ENCODE measurements around the gene UBE2Z. TPM values are rescaled to one million over a fixed set of nuclear protein-coding genes. Genes with fewer than 3 reads are reported as not detected.

Gene UBE2Z
- total RNA-seq, 1 experiment from 2014 or later = 119 TPM

DNA sequence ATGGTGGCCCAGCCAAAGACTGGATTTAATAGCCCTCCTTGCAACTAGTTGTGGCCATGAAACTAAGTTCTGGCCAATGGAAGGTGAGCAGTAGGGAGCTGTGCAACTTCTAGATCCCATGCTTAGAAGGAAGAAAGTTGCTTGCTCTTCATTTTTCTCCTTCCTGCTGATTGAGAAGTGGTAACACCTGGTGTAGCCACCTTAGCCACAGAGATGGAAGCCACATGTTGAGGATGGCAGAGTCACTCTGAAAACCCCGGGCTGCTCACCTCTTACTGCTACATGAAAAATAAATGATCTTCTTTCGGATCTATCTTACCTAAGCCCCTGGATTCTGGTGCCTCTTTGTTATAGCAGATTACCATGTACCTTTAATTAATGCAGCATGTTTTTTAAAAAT is 25.9 kb upstream of the UBE2Z start:
- intact Hi-C loops (cut with micrococcal nuclease) = no loop called here
- Histone ChIP-seq H2AFZ (ENCODE audit: low read depth, low read length, poor library complexity, severe bottlenecking) (no peak overlapping the region), H3K9me2 (ENCODE audit: insufficient read depth) (no peaks in the 10 kb centered on the region), H3K4me2 (ENCODE audit: low read length) (no peak overlapping the region), H3K36me3 (ENCODE audit: control insufficient read depth in 1 of 2, insufficient read depth in 2 of 2, low read length in 2 of 2) (no peaks in the 10 kb centered on the region), H3K27ac (ENCODE audit: low read depth, low read length) (no peak overlapping the region), H3K9me3 (ENCODE audit: control insufficient read depth in 1 of 2, insufficient read depth in 1 of 2, low read depth in 1 of 2, low read length in 2 of 2) (no peaks in the 10 kb centered on the region), H3K27me3 (ENCODE audit: insufficient read depth, low read length) (no peaks in the 10 kb centered on the region), H3K9ac (ENCODE audit: low read length) (no peak overlapping the region), H3K4me3 (replicated peaks in 1 of 2; ENCODE audit: low read depth in 1 of 2, low read length in 2 of 2) (no peak overlapping the region), H3K79me2 (ENCODE audit: insufficient read depth, low read length) (no peaks in the 10 kb centered on the region), H3K4me1 (ENCODE audit: control insufficient read depth in 1 of 2, insufficient read depth in 2 of 2, low read length in 2 of 2) (peaks cover 0 to 13% of the 10 kb centered on the region in 2 experiments; a peak in 2 of 4 replicates), H4K20me1 (ENCODE audit: insufficient read depth) (no peaks in the 10 kb centered on the region)
- ChIA-PET CTCF (interaction anchor here (0.7 to 8.0 kb wide), 8 partner anchors 68 to 211 kb away, joined by 3 to 237 read pairs (median 6); partner anchors contain the start of gene TTLL6), POLR2A (interaction anchor here (0.7 kb wide), 1 partner anchor 207 kb away, joined by 3 read pairs; no protein-coding TSS in a partner anchor), RAD21 (ENCODE audit: low non-redundant PET in 1 of 2, low total read pairs in 2 of 2, uncharacterized antibody in 2 of 2, unreplicated experiment in 2 of 2) (no interaction called here)
- DNase-seq (ENCODE audit: low read depth, low spot score) = no peak
- ATAC-seq = no peak
- TF ChIP-seq, protein P1, sequence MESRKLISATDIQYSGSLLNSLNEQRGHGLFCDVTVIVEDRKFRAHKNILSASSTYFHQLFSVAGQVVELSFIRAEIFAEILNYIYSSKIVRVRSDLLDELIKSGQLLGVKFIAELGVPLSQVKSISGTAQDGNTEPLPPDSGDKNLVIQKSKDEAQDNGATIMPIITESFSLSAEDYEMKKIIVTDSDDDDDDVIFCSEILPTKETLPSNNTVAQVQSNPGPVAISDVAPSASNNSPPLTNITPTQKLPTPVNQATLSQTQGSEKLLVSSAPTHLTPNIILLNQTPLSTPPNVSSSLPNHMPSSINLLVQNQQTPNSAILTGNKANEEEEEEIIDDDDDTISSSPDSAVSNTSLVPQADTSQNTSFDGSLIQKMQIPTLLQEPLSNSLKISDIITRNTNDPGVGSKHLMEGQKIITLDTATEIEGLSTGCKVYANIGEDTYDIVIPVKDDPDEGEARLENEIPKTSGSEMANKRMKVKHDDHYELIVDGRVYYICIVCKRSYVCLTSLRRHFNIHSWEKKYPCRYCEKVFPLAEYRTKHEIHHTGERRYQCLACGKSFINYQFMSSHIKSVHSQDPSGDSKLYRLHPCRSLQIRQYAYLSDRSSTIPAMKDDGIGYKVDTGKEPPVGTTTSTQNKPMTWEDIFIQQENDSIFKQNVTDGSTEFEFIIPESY (IDR thresholded peaks at IDR 0.05; ENCODE audit: extremely low read depth, insufficient replicate concordance, low read length) = no peak
- TF ChIP-seq ZFX (IDR thresholded peaks at IDR 0.05) (no peak), YY1 (IDR thresholded peaks at IDR 0.05; ENCODE audit: extremely low read depth, insufficient replicate concordance, low read depth, low read length) (no peak), SRF (IDR thresholded peaks at IDR 0.05; ENCODE audit: low read depth) (no peak), SIN3A (IDR thresholded peaks at IDR 0.05; ENCODE audit: low read depth) (no peak), TCF7L2 (IDR thresholded peaks at IDR 0.05; ENCODE audit: borderline replicate concordance, extremely low read depth, insufficient read depth, insufficient read length) (no peak), RAD21 (IDR thresholded peaks at IDR 0.05; ENCODE audit: low read depth) (no peak), ELF1 (IDR thresholded peaks at IDR 0.05; ENCODE audit: borderline replicate concordance, low read depth) (no peak), CEBPB (IDR thresholded peaks at IDR 0.05; ENCODE audit: low read depth) (no peak), FOSL1 (IDR thresholded peaks at IDR 0.05; ENCODE audit: low read depth) (no peak), EGR1 (IDR thresholded peaks at IDR 0.05; ENCODE audit: low read depth) (no peak), ZNF274 (IDR thresholded peaks at IDR 0.05; ENCODE audit: low read depth, low read length) (no peak), POLR2AphosphoS5 (IDR thresholded peaks at IDR 0.05; ENCODE audit: low read depth, low read length) (no peak), EZH2phosphoT487 (IDR thresholded peaks at IDR 0.05; ENCODE audit: borderline replicate concordance) (no peak), SP1 (IDR thresholded peaks at IDR 0.05; ENCODE audit: low read depth) (no peak), CBX3 (IDR thresholded peaks at IDR 0.05; ENCODE audit: low read depth) (no peak)
- TF ChIP-seq, protein P2, sequence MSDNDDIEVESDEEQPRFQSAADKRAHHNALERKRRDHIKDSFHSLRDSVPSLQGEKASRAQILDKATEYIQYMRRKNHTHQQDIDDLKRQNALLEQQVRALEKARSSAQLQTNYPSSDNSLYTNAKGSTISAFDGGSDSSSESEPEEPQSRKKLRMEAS (IDR thresholded peaks at IDR 0.05) = no peak
- TF ChIP-seq, protein P3, sequence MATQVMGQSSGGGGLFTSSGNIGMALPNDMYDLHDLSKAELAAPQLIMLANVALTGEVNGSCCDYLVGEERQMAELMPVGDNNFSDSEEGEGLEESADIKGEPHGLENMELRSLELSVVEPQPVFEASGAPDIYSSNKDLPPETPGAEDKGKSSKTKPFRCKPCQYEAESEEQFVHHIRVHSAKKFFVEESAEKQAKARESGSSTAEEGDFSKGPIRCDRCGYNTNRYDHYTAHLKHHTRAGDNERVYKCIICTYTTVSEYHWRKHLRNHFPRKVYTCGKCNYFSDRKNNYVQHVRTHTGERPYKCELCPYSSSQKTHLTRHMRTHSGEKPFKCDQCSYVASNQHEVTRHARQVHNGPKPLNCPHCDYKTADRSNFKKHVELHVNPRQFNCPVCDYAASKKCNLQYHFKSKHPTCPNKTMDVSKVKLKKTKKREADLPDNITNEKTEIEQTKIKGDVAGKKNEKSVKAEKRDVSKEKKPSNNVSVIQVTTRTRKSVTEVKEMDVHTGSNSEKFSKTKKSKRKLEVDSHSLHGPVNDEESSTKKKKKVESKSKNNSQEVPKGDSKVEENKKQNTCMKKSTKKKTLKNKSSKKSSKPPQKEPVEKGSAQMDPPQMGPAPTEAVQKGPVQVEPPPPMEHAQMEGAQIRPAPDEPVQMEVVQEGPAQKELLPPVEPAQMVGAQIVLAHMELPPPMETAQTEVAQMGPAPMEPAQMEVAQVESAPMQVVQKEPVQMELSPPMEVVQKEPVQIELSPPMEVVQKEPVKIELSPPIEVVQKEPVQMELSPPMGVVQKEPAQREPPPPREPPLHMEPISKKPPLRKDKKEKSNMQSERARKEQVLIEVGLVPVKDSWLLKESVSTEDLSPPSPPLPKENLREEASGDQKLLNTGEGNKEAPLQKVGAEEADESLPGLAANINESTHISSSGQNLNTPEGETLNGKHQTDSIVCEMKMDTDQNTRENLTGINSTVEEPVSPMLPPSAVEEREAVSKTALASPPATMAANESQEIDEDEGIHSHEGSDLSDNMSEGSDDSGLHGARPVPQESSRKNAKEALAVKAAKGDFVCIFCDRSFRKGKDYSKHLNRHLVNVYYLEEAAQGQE (IDR thresholded peaks at IDR 0.05; ENCODE audit: low read depth) = no peak
- TF ChIP-seq, protein P4, sequence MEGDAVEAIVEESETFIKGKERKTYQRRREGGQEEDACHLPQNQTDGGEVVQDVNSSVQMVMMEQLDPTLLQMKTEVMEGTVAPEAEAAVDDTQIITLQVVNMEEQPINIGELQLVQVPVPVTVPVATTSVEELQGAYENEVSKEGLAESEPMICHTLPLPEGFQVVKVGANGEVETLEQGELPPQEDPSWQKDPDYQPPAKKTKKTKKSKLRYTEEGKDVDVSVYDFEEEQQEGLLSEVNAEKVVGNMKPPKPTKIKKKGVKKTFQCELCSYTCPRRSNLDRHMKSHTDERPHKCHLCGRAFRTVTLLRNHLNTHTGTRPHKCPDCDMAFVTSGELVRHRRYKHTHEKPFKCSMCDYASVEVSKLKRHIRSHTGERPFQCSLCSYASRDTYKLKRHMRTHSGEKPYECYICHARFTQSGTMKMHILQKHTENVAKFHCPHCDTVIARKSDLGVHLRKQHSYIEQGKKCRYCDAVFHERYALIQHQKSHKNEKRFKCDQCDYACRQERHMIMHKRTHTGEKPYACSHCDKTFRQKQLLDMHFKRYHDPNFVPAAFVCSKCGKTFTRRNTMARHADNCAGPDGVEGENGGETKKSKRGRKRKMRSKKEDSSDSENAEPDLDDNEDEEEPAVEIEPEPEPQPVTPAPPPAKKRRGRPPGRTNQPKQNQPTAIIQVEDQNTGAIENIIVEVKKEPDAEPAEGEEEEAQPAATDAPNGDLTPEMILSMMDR (IDR thresholded peaks at IDR 0.05 in 2 of 3, conservative IDR thresholded peaks at IDR 0.05 in 1 of 3; ENCODE audit: borderline replicate concordance in 1 of 3, insufficient read depth in 1 of 3, low read depth in 2 of 3, low read length in 2 of 3) = no peak
- no TSS peak for BruUV-seq (replicated peaks)

All from HCT116 (cell line).